ENCODE data around the gene RMND1. TPM values are rescaled to one million over a fixed set of nuclear protein-coding genes. Genes with fewer than 3 reads are reported as not detected.

RMND1 gene
- total and polyA plus RNA-seq, 2 of the 13 experiments (the other 11 are each of a cell fraction or from before 2014, with no cell fraction given), result 34.0 to 72.5 TPM

DNA sequence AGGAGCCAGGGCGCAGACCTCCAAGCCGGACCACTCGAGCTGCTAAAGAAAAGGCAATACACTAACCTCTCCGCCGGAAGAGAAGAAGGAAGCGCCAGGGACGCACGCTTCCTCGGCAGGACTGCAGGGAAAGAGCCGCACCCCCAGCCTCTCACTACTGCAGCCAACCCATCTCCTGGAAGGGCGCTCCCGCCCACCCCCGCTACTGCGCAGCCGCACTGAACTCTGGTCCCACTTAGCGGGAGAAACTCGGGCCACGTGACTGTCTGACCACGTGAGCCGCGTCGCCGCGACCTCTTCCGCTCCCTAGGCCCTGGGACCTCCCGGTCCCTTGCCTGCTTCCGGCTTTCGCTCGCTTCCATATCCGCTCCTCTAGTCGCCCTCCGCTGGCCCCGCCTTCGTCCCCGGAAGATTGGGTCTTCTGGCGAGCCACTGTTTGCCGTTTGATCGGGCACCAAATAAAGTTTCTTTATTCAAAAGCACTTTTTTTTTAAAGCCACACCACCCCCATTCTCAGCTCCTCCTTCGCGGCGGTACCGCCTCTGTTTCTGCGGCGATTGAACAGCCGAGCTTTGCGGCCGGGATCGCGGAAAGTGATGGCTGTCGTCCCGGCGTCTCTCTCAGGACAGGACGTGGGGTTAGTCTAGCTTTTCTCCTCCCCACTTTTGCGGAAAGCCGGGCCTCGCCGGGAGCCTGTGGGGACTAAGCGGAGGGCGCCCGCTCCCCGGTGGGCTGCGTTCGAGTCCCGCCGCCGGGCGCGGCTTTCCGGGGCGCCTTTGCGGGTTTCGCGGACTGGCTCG is at the start of gene RMND1 (continued):
- TF ChIP-seq GATA4 (IDR thresholded peaks at IDR 0.05; ENCODE audit: borderline replicate concordance, low read depth) (no peak), FOXM1 (CRISPR knock-in tag; IDR thresholded peaks at IDR 0.05) (peak; percentile 80; the same call in 1 of the 2 replicates), ZNF441 (CRISPR knock-in tag; IDR thresholded peaks at IDR 0.05; ENCODE audit: borderline replicate concordance) (peak; percentile 83), ZNF768 (CRISPR knock-in tag; IDR thresholded peaks at IDR 0.05) (peak; percentile 62), ZNF274 (CRISPR knock-in tag; IDR thresholded peaks at IDR 0.05) (peak; percentile 93; the same call in 1 of the 2 replicates), KLF15 (CRISPR knock-in tag; IDR thresholded peaks at IDR 0.05; ENCODE audit: borderline replicate concordance) (peak; percentile 96), PHF5A (CRISPR knock-in tag; IDR thresholded peaks at IDR 0.05; ENCODE audit: low read depth, unreplicated experiment) (peak; percentile 64), ZSCAN20 (CRISPR knock-in tag; IDR thresholded peaks at IDR 0.05; ENCODE audit: borderline replicate concordance) (peak; percentile 73; the same call in 1 of the 2 replicates), ZNF256 (CRISPR knock-in tag; conservative IDR thresholded peaks at IDR 0.05) (peak; percentile 96)
- TF ChIP-seq, protein P1, sequence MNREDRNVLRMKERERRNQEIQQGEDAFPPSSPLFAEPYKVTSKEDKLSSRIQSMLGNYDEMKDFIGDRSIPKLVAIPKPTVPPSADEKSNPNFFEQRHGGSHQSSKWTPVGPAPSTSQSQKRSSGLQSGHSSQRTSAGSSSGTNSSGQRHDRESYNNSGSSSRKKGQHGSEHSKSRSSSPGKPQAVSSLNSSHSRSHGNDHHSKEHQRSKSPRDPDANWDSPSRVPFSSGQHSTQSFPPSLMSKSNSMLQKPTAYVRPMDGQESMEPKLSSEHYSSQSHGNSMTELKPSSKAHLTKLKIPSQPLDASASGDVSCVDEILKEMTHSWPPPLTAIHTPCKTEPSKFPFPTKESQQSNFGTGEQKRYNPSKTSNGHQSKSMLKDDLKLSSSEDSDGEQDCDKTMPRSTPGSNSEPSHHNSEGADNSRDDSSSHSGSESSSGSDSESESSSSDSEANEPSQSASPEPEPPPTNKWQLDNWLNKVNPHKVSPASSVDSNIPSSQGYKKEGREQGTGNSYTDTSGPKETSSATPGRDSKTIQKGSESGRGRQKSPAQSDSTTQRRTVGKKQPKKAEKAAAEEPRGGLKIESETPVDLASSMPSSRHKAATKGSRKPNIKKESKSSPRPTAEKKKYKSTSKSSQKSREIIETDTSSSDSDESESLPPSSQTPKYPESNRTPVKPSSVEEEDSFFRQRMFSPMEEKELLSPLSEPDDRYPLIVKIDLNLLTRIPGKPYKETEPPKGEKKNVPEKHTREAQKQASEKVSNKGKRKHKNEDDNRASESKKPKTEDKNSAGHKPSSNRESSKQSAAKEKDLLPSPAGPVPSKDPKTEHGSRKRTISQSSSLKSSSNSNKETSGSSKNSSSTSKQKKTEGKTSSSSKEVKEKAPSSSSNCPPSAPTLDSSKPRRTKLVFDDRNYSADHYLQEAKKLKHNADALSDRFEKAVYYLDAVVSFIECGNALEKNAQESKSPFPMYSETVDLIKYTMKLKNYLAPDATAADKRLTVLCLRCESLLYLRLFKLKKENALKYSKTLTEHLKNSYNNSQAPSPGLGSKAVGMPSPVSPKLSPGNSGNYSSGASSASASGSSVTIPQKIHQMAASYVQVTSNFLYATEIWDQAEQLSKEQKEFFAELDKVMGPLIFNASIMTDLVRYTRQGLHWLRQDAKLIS (CRISPR knock-in tag; IDR thresholded peaks at IDR 0.05), result no peak
- TF ChIP-seq, protein P2, sequence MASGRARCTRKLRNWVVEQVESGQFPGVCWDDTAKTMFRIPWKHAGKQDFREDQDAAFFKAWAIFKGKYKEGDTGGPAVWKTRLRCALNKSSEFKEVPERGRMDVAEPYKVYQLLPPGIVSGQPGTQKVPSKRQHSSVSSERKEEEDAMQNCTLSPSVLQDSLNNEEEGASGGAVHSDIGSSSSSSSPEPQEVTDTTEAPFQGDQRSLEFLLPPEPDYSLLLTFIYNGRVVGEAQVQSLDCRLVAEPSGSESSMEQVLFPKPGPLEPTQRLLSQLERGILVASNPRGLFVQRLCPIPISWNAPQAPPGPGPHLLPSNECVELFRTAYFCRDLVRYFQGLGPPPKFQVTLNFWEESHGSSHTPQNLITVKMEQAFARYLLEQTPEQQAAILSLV (CRISPR knock-in tag; IDR thresholded peaks at IDR 0.05; ENCODE audit: borderline replicate concordance), result peak; percentile 86
- TF ChIP-seq, protein P3, sequence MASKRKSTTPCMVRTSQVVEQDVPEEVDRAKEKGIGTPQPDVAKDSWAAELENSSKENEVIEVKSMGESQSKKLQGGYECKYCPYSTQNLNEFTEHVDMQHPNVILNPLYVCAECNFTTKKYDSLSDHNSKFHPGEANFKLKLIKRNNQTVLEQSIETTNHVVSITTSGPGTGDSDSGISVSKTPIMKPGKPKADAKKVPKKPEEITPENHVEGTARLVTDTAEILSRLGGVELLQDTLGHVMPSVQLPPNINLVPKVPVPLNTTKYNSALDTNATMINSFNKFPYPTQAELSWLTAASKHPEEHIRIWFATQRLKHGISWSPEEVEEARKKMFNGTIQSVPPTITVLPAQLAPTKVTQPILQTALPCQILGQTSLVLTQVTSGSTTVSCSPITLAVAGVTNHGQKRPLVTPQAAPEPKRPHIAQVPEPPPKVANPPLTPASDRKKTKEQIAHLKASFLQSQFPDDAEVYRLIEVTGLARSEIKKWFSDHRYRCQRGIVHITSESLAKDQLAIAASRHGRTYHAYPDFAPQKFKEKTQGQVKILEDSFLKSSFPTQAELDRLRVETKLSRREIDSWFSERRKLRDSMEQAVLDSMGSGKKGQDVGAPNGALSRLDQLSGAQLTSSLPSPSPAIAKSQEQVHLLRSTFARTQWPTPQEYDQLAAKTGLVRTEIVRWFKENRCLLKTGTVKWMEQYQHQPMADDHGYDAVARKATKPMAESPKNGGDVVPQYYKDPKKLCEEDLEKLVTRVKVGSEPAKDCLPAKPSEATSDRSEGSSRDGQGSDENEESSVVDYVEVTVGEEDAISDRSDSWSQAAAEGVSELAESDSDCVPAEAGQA (IDR thresholded peaks at IDR 0.05; ENCODE audit: low read depth), result peak; percentile 84
- TF ChIP-seq, protein P3 (CRISPR knock-in tag; IDR thresholded peaks at IDR 0.05; ENCODE audit: borderline replicate concordance), result peak; percentile 92; the same call in 1 of the 2 replicates
- TF ChIP-seq, protein P4, sequence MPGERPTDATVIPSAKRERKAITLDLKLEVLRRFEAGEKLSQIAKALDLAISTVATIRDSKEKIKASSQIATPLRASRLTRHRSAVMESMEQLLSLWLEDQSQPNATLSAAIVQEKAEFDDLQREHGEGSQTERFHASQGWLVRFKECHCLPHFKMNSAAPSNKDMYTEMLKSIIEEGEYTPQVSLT (CRISPR knock-in tag; IDR thresholded peaks at IDR 0.05; ENCODE audit: borderline replicate concordance, low read depth), result peak; percentile 95
- TF ChIP-seq, protein P5, sequence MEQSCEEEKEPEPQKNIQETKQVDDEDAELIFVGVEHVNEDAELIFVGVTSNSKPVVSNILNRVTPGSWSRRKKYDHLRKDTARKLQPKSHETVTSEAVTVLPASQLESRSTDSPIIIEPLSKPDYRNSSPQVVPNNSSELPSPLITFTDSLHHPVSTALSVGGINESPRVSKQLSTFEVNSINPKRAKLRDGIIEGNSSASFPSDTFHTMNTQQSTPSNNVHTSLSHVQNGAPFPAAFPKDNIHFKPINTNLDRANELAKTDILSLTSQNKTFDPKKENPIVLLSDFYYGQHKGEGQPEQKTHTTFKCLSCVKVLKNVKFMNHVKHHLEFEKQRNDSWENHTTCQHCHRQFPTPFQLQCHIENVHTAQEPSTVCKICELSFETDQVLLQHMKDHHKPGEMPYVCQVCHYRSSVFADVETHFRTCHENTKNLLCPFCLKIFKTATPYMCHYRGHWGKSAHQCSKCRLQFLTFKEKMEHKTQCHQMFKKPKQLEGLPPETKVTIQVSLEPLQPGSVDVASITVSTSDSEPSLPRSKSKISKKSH (CRISPR knock-in tag; IDR thresholded peaks at IDR 0.05; ENCODE audit: borderline replicate concordance), result peak; percentile 93

All from HepG2 (cell line).